SH-SY5Y (cell line): ENCODE results near the gene CCDC150.

ENCODE experiments used
- GATA2 ChIP-seq: IDR thresholded peaks from 2 replicates; pipeline ENCODE4 v1.6.1; 2011; ENCODE audit warnings: mild to moderate bottlenecking, low read depth, low read length
- GATA3 ChIP-seq: IDR thresholded peaks from 2 replicates; pipeline ENCODE4 v1.6.1; 2011; ENCODE audit warnings: low read depth, mild to moderate bottlenecking, low read length, moderate library complexity

DNA sequence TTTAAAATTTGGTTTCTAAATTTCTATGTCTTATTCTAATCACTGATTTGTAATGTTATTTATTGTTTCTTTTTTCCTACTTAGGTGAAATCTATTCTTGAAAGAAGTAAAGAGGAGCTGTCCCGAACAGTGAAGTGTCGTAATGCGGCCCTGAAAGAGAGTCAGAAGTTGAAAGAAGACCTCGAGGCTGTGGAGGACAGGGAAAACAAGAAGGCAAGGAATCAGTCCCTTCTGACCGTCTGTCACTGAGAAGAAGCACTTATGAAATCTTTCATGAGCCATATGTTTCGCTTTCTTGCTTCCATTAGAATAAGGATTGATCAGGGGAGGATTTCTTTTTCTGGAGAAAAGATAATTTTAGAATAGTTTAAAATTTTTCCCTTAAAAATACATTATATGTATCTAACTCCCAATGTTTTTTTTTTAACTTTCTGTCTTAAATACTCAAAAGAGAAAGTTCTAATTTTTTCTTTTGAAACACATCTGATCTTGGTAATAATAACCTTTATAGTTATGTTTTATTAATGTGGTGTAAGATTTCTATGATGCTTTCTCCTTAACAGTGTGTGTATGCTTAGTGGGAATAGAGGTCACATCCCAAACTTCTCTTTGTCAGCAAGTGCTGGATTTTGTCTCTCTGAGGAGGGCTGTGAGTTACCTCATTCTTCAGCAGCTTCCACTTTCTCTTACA, 79.0 kb downstream of the CCDC150 start:
- no peak for TF ChIP-seq GATA2
- no peak for TF ChIP-seq GATA3
